ENCODE data around the gene ERC2. TPM values are rescaled to one million over a fixed set of nuclear protein-coding genes. Genes with fewer than 3 reads are reported as not detected.

Gene ERC2
- polyA plus RNA-seq, 3 donors, result not detected

GRCh38 chr3:55805169-55805568 lies 663.1 kb downstream of the ERC2 start:
- WGBS (ENCODE audit: insufficient coverage), result 90% methylated on average over 2 of the region's 2 CpGs
- Histone ChIP-seq H3K27ac (ENCODE audit: low read depth in 1 of 2, low read length in 2 of 2) (no peak overlapping the region), H3K36me3 (replicated peaks in 1 of 2; ENCODE audit: control insufficient read depth in 1 of 2, insufficient read depth in 2 of 2, low read length in 2 of 2) (no peaks in the 10 kb centered on the region), H3K4me1 (ENCODE audit: control insufficient read depth in 1 of 2, insufficient read depth in 2 of 2, low read length in 2 of 2) (no peaks in the 10 kb centered on the region), H3K9ac (ENCODE audit: insufficient read depth, low read length, poor library complexity, severe bottlenecking) (no peak overlapping the region), H3K27me3 (ENCODE audit: control insufficient read depth in 2 of 2, insufficient read depth in 2 of 2, low read length in 2 of 2) (no peaks in the 10 kb centered on the region), H3K4me2 (replicated peaks; ENCODE audit: extremely low read depth, low read length, poor library complexity, severe bottlenecking) (no peak overlapping the region), H2AFZ (ENCODE audit: insufficient read depth, low read depth, low read length, poor library complexity, severe bottlenecking) (no peak overlapping the region), H3K79me2 (ENCODE audit: insufficient read depth, low read length) (no peaks in the 10 kb centered on the region), H3K4me3 (replicated peaks in 1 of 3; ENCODE audit: low read depth in 2 of 3, low read length in 3 of 3) (no peak overlapping the region), H3K9me3 (replicated peaks in 1 of 2; ENCODE audit: control insufficient read depth in 1 of 2, insufficient read depth in 1 of 2, low read length in 2 of 2) (no peaks in the 10 kb centered on the region), H4K20me1 (ENCODE audit: insufficient read depth, low read length) (no peaks in the 10 kb centered on the region)
- Mint-ChIP-seq H3K27ac (no peak overlapping the region), H3K9me3 (peaks cover 0 to 8% (median 2%) of the 10 kb centered on the region in 7 donors), H3K4me1 (no peaks in the 10 kb centered on the region), H3K27me3 (ENCODE audit: low read depth in 3 of 3) (peaks cover 0 to 3% (median 0%) of the 10 kb centered on the region in 3 donors), H3K36me3 (no peaks in the 10 kb centered on the region), H3K4me3 (no peak overlapping the region)
- no peak for DNase-seq
- intact Hi-C loops (cut with micrococcal nuclease), result no loop called here
- TF ChIP-seq CTCF (IDR thresholded peaks at IDR 0.05), result no peak

DNA sequence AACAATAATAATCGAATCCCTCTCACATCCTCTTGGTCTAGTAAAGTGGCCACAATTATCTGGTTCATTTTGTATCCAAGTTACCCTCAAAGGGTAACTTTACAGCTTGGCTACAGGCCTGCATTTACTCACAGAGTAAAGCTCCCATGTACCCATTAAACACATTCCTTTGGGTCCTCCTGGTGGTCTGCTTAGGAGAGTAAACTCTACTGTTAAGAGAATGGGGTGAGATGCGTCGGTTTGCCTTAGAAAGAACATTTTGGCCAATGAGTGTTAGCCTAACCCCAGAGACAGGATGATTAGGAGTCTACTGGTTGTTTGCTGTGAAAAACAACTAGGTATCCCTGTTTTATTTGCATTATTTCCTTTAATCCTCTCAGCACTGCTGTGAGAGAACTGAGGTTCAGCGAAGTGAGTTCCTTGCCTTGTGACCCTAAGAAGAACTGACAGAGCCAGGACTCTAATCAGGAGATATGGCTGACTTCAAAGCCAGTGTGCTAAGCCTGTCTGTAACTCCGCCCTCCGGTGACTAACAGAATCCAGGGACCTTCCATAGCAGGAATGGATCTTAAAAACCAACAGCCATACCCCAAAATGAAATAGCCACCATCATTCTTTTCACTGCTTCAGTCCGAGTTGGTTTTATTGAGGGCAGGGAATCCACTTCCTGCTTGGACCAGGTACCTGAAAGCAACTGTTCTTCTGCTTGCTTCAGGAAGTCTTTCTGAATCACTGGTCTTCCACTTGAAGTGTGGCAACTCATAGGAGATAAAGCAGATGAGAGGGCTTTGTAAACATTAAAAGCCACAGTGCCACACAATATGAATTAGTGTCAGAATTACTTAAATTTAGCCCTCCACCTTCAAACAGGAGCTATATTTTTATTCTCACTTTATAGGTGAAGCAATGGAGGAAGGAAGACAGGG lies 663.8 kb downstream of the ERC2 start:
- Histone ChIP-seq H3K27ac (ENCODE audit: low read depth in 1 of 2, low read length in 2 of 2) (no peak overlapping the region), H3K4me3 (replicated peaks in 1 of 3; ENCODE audit: low read depth in 2 of 3, low read length in 3 of 3) (no peak overlapping the region), H3K36me3 (replicated peaks in 1 of 2; ENCODE audit: control insufficient read depth in 1 of 2, insufficient read depth in 2 of 2, low read length in 2 of 2) (no peaks in the 10 kb centered on the region), H3K4me2 (replicated peaks; ENCODE audit: extremely low read depth, low read length, poor library complexity, severe bottlenecking) (no peak overlapping the region), H3K27me3 (ENCODE audit: control insufficient read depth in 2 of 2, insufficient read depth in 2 of 2, low read length in 2 of 2) (no peaks in the 10 kb centered on the region), H4K20me1 (ENCODE audit: insufficient read depth, low read length) (no peaks in the 10 kb centered on the region), H2AFZ (ENCODE audit: insufficient read depth, low read depth, low read length, poor library complexity, severe bottlenecking) (no peak overlapping the region), H3K9me3 (replicated peaks in 1 of 2; ENCODE audit: control insufficient read depth in 1 of 2, insufficient read depth in 1 of 2, low read length in 2 of 2) (no peaks in the 10 kb centered on the region), H3K9ac (ENCODE audit: insufficient read depth, low read length, poor library complexity, severe bottlenecking) (no peak overlapping the region), H3K4me1 (ENCODE audit: control insufficient read depth in 1 of 2, insufficient read depth in 2 of 2, low read length in 2 of 2) (no peaks in the 10 kb centered on the region), H3K79me2 (ENCODE audit: insufficient read depth, low read length) (no peaks in the 10 kb centered on the region)
- Mint-ChIP-seq H3K27me3 (ENCODE audit: low read depth in 3 of 3) (peaks cover 0 to 3% (median 1%) of the 10 kb centered on the region in 3 donors), H3K4me1 (no peaks in the 10 kb centered on the region), H3K9me3 (peaks cover 0 to 8% (median 2%) of the 10 kb centered on the region in 7 donors), H3K27ac (no peak overlapping the region), H3K36me3 (no peaks in the 10 kb centered on the region), H3K4me3 (no peak overlapping the region)
- 96% methylated on average over 4 of the region's 7 CpGs for WGBS (ENCODE audit: insufficient coverage)
- intact Hi-C loops (cut with micrococcal nuclease), result no loop called here
- no peak for TF ChIP-seq CTCF (IDR thresholded peaks at IDR 0.05)
- DNase-seq, result no peak

All from CD14-positive monocyte (primary cell).